SK-N-DZ (cell line): ENCODE measurements around the gene XRRA1.
A peak's percentile ranks its signal among the peaks of the same experiment; 100 is the strongest.

Source experiments
- DNase-seq: peaks from one replicate; pipeline ENCODE4 v3.0.0-alpha.2; 2015; ENCODE audit warnings: low spot score

XRRA1 gene

GRCh38 chr11:74952752-74953151 is 3.9 kb upstream of the XRRA1 start:
- no peak for DNase-seq

- no peak for DNase-seq
Observed at GRCh38 chr11:74951226-74951625, 2.3 kb upstream of the XRRA1 start.

GRCh38 chr11:74950374-74950969 is 1.6 kb upstream of the XRRA1 start:
- no peak for DNase-seq

GRCh38 chr11:74949753-74950137 is 854 bp upstream of the XRRA1 start:
- peak; percentile 11 for DNase-seq

- no peak for DNase-seq
Observed at GRCh38 chr11:74948546-74948897, 369 bp downstream of the XRRA1 start.

- no peak for DNase-seq
Observed at GRCh38 chr11:74942073-74942759, 6.7 kb downstream of the XRRA1 start.

GRCh38 chr11:74941492-74941891 is 7.4 kb downstream of the XRRA1 start:
- no peak for DNase-seq

GRCh38 chr11:74937696-74938475 is 11.0 kb downstream of the XRRA1 start:
- DNase-seq: no peak

GRCh38 chr11:74936976-74937375 is 11.9 kb downstream of the XRRA1 start:
- no peak for DNase-seq

- no peak for DNase-seq
Observed at GRCh38 chr11:74936087-74936486, 12.8 kb downstream of the XRRA1 start.

GRCh38 chr11:74935285-74935684 is 13.6 kb downstream of the XRRA1 start:
- no peak for DNase-seq

- DNase-seq: no peak
Observed at GRCh38 chr11:74933765-74934164, 15.1 kb downstream of the XRRA1 start.

- no peak for DNase-seq
Observed at GRCh38 chr11:74932797-74933196, 16.1 kb downstream of the XRRA1 start.

- no peak for DNase-seq
Observed at GRCh38 chr11:74932169-74932568, 16.7 kb downstream of the XRRA1 start.

- peak; percentile 88 for DNase-seq
Observed at GRCh38 chr11:74929431-74930363, 19.2 kb downstream of the XRRA1 start.

GRCh38 chr11:74927496-74927895 is 21.4 kb downstream of the XRRA1 start:
- no peak for DNase-seq

- DNase-seq: no peak
Observed at GRCh38 chr11:74926304-74927030, 22.4 kb downstream of the XRRA1 start.

- DNase-seq: no peak
Observed at GRCh38 chr11:74925281-74925680, 23.6 kb downstream of the XRRA1 start.

GRCh38 chr11:74923125-74923524 is 25.8 kb downstream of the XRRA1 start:
- no peak for DNase-seq

- no peak for DNase-seq
Observed at GRCh38 chr11:74909812-74910211, 39.1 kb downstream of the XRRA1 start.

- DNase-seq: no peak
Observed at GRCh38 chr11:74909385-74909784, 39.5 kb downstream of the XRRA1 start.
